IPS-NIHi7 (cell line): ENCODE data around the gene TYK2.
"Not testable (repeated sequence)": the region's sequence is repeated elsewhere in the genome, so short reads cannot be mapped to it uniquely, and the experiment has no call there.

ENCODE experiments used
- DNase-seq: peaks from one replicate; pipeline ENCODE4 v3.0.0; 2012; ENCODE audit warnings: mixed read lengths; ENCODE audit errors: extremely low spot score

The TYK2 gene

DNA sequence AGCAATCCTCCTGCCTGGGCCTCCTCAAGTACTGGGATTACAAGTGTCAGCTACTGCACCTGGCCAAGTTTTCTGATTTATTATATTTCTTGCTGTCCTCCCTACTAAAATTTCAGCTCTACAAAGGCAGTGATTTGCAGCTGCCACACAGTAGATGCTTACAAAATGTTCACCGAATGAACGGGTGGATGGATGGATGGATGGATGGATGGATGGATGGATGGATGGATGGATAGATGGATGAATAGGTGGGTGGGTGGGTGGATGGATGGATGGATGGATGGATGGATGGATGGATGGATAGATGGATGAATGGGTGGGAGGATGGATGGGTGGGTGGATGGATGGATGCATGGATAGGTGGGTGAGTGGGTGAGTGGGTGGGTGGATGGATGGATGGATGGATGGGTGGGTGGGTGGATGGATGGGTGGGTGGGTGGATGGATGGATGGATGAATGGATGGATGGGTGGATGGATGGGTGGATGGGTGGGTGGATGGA lies 3.2 kb downstream of the TYK2 start:
- DNase-seq = not testable (repeated sequence)

DNA sequence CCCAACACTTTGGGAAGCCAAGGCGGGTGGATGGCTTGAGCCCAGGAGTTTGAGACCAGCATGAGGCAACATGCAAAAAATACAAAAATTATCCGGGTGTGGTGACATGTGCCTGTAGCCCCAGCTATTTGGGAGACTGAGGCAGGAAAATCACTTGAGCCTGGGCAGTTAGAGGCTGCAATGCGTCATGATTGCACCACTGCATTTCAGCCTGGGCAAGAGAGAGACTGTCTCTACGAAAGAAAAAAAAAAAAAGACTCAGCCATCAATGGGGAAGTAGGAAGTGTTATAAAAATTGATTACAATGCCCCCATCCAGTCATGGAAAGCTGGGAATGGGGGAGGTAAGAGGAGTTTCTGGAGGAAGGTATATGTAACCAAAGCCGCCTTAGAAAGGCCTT lies 5.4 kb downstream of the TYK2 start:
- no peak for DNase-seq

DNA sequence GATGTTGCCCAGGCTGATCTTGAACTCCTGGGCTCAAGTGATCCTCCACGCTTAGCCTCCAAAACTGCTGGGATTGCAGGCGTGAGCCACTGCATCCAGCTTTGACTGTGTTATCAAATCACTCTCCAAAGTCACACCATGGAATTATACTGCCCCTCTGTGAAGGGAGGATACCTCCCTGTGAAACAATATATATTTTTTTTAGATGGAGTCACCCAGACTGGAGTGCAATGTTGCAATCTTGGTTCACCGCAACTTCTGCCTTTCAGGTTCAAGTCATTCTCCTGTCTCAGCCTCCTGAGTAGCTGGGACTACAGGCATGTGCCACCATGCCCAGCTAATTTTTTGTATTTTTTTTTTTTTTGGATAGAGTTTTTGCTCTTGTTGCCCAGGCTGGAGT lies 7.7 kb downstream of the TYK2 start:
- DNase-seq = no peak

DNA sequence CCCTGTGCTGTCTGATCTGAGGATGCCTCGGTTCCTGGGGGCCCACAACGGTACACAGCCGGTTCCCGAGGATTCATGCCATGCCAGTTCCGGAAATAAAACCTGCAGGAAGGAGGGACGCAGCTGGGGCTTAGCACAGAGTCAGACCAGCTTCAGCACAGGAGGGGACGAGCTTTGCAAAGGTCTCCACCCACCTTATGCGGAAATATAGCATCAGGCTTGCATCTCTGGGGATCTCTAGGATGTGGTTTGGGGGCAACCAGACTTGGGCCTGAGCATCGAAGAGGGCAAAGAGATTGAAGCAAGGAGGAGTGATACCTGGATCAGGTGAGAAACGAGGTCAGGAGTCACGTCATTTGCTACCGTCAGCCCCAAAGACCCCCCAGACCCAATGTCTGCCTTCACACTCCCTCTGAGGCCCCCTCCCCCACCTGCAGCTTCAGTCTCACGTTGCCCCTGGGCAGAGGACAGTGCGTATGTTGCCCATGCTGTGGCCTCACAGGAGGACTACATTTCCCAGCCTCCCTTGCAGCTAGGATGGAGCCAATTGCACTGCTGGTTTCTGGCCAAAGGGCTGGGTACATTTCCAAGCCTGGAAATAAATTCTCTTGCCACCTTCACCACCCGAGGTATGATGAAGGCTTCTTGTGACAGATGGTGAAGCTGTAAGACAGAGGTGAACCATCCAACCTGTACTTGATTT lies 12.1 kb downstream of the TYK2 start:
- DNase-seq = no peak

DNA sequence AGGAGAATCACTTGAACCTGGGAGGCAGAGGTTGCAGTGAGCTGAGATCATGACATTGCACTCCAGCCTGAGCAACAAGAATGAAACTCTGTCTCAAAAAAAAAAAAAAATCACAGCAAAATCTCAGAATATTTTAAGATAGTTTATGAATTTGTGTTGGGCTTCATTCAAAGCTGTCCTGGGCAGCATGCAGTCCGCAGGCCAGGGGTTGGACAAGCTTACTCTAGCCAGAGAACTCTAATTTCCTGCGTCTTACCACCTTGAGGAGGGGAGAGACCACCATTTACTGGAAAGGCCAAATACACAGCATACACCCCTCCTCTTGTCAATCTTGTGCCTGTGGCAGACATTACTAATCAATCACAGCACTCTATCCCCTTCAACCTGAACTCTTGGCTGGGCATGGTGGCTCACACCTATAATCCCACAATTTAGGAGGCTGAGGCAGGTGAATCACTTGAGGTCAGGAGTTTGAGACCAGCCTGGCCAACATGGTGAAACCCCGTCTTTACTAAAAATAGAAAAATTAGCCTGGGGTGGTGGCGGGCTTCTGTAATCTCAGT lies 13.3 kb downstream of the TYK2 start:
- DNase-seq = not testable (repeated sequence)

DNA sequence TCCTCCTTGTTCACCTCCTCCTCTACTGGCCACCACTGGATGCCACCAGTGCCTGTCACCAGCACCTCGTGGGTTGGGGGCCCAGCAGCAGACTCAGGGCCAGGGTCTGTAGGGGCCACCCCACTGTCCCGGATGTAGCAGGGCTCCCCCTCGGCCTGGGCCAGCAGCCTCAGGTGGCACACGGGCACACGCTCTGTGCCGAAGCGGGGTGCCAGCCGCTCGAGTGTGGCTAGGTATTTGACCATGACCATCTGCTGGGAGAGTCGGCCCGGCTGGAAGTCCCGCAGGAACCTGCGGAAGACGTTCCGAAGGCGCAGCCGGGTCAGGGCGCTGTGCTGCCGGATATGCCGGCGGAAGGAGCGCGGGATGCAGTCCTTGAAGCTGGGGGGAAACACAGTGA lies 14.9 kb downstream of the TYK2 start:
- no peak for DNase-seq

DNA sequence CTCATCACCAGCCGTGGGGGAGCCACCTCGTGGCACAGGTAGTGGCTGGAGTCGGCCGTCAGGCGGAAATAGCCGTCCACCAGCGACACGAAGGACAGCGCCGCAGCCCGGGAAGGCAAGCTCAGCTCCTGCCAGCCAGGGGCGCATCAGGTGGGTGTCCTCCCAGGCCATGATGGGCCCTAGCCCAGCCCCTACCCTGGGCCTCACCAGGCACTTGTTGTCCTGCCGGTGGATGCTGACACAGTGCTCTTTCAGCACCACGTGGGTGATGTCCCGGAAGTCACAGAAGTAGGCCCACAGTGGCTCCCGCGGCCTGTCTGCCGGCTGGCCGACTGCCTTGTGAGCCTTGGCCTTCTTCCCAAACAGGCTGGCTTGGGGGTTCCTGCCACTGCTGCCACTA lies 15.7 kb downstream of the TYK2 start:
- DNase-seq = no peak

DNA sequence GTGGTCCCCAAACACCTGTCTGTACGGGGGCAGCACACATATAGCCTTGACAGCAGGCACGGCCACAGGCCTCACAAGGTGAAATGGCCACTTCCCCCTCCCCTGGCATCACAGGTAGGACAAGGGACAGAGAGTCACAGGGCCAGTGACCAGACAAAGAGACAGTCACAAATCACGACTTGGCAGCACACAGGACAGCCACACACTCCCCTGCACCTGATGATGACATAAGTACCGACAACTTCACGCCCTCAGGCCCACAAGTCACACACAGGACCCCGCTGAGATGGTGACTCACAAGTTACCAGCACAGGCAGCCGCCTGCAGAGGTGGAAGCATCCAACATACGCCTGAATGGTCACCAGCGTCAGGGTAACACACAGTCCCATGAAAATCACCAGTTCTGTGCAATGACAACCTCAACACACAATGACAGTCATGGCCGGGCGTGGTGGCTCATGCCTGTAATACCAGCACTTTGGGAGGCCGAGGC lies 16.5 kb downstream of the TYK2 start:
- DNase-seq = no peak

DNA sequence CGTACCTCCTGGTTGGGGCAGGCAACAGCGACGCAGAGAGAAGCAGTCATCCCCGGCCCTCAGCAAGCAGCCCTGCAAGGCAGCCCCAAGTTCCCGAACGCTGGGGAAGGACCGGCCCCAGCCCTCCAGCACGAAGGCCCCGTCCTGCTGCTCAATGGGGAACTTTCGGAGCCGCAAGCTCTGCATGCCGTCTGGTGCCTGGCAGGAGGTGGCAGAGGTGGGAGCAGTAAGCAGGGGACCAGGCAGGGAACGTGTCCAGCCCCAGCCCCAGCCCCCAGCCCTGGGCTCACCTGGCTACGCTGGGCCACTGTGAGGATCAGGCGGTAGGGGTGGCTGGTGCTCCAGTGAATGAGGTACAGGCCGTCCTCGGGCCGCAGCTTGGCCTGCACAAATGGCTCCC lies 18.1 kb downstream of the TYK2 start:
- no peak for DNase-seq

DNA sequence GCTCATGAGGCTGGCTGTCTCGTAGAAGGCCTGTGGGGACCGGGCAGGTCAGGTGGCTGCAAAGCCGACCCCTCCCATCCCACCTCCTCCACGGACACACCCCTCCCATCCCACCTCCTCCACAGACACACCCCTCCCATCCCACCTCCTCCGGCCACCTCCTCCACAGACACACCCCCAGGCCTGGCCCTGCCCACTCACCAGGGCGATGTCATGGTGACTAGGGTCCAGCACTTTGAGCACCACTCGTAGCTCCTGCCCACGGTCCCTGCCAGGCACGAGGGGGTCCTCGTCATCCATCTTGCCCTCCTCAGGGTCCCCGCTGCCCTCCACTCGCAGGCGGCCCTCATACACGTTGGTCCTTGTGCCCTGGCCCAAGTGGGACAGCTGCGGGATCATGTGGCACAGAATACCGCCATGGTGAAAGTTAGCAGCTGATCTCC lies 18.8 kb downstream of the TYK2 start:
- no peak for DNase-seq

DNA sequence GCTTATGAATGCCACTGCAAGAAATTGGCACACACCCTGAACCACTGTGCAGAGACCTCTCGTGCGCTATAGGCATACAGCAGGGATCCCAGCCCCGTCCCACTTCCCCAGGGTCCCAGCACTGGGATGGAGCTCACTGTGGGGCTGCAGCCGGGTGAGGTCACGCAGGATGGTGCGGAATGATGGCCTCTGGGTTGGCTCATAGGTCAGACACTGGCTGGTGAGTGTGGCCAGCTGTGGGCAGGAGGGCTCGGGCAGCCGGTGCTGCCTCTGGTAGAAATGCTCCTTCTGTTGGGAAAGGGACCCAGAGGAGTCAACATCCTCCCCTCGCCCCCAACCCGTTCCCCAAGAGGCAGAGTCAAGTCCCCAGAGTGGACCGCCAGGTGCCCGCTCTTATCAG lies 23.9 kb downstream of the TYK2 start:
- no peak for DNase-seq

DNA sequence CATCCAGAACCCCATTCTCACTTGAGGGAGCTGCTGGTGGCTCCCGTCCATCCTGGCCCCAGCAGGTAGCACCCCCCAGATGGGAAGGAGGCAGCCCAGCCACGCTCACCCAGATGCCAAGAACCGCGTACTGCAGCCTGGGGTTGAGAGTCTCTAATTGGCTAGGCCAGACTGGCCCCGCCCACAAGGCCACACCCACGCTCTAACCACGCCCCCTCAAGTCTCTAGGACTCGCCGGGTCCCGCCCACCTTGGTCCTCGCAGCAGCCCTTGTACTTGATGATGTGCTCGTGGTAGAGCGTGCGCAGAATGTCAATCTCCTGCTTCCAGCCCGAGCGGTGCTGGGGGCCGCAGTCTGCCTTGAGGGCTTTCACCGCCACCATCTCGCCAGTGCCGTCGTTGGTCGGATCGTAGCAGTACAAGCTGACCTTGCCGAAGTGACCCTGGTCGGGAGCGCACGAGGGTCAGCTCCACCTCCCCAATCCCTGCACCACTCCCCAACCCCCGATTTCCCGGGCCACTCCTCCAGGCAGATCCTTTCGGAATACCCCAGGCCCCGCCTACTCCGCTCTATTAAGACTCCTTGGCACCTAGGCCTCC lies 26.5 kb downstream of the TYK2 start:
- peak; percentile 95 for DNase-seq

DNA sequence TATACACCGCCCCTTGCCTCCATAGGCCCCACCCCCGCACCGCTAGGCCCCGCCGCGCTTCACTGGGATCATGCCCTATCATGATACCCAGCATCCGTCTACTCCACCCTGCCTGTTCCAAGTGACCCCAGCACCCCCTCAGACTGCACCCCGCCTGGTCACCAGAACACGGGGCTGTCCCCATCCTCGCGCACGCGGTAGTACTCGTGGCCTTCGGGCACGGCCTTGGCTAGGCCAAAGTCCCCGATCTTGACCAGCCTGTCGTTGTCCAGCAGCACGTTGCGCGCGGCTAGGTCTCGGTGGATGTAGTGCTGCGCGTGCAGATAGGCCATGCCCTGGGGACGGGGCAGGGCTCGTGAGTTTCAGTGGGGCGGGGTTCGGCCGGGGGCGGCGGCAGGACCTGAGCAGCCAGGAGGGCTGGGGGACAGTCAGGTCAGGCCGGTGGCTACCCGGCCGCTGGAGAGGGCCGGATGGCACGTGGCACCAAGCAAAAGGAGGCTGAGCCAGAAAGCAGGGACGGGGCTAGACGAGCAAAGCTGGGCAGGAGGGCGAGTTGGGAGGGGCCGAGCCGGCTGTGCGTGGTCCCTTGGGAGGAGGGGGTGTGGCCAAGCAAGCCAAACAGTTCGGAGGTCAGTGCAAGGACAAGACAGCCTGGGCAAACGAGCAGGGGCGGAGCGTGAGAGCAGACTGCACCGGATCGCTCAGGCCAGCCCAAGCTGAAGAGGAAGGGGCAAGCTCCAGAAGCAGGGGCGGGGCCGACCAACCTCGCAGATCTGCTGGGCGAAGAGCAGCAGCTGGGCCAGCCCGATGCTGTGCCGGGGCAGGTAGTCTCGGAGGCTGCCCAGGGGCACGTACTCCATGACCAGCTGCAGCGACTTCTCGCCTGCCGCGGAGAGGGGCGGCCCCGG lies 27.4 kb downstream of the TYK2 start:
- peak; percentile 80 for DNase-seq

DNA sequence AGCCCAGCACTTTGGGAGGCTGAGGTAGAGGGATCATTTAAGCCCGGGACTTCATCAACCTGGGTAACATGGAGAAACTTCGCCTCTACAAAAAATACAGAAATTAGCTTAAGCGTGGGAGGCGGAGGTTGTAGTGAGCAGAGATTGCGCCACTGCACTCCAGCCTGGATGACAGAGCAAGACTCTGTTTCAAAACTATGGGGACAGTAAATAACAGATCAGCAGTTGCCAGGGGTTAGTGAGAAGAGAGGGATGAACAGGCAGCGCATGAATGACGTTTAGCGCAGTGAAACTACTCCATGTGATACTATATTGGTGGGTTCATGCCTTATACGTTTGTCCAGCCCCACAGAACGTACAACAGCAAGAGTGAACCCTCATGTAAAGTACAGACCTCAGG lies 33.9 kb downstream of the TYK2 start:
- DNase-seq = no peak

DNA sequence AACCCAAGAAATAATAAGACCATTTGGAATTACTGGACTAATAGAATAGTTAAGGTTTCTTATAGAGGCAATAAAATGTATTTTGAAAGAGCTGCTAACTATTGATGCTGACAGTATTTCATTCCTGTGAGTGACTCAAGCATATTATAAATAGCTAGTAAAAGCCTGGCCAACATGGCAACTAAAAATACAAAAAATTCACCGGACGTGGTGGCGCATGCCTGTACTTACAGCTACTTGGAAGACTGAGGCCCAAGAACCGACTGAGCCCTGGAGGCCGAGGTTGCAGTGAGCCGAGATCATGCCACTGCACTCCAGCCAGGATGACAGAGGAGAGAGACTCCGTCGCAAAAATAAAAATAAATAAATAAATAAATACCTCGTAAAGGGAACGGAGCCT lies 35.6 kb downstream of the TYK2 start:
- no peak for DNase-seq

DNA sequence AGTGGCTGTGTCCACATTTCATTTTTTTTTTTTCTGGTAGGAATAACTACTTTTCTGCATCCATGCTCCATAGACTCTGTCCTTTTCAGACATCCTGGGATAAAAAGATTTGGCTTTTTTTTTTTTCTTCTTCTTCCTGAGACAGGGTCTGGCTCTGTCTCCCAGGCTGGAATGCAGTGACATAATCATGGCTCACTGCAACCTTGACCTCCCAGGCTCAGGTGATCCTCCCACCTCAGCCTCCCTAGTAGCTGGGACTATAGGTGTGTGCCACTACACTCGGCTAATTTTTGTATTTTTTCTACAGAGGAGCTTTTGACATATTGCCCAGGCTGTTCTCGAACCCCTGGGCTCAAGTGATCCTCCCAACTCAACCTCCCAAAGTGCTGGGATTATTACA lies 36.9 kb downstream of the TYK2 start:
- DNase-seq = no peak

DNA sequence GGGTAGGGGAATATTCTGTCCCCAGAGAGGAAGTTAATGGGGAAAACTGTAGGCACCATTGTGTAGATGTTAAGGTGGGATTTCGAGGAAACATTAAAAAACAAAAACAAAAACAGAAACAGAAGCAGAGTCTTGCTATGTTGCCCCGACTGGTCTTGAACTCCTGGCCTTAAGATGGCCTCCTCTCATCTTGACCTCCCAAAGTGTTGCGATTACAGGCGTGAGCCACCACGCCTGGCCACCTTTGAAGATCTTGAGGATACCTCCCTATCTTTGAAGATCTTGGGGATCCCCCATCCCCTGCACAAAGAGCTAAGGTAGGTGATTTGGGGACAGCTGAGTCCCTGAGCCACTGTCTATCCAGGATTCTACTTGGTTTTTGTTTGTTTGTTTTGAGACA lies 40.4 kb downstream of the TYK2 start:
- DNase-seq = no peak

DNA sequence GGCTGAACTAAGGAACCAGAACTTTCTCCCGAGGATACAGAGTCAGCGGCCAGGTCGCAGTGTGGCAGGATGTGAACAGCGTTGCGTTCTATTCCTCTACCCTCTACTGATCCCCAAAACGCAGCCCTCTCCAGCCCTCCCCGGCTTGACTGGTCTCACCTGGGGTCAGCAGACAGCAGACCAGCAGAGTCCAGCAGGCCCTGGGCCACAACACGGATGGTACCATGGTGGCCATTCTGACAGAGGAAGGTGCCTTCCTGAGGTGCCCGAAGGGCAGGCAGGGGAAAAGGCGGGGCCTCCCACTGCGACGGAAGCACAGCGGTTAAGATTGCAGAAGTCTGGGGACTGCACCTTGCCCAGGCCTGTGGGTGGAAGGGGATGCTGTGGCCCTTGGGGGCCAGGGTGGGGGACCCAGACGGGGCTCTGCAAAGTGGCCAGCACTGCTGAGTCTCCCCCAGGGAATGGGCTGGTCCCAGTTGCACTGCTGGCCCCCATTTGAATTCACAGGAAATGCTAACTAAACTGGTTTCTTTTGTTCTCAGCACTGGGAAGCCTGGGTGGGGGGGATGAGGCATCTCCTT lies 40.9 kb downstream of the TYK2 start, which contains the start of gene ICAM3:
Gene ICAM3 (minus strand): TSS at position 245 of the 581 bp plus-strand sequence. CDS start 10 bp downstream, at position 235.
- no peak for DNase-seq

DNA sequence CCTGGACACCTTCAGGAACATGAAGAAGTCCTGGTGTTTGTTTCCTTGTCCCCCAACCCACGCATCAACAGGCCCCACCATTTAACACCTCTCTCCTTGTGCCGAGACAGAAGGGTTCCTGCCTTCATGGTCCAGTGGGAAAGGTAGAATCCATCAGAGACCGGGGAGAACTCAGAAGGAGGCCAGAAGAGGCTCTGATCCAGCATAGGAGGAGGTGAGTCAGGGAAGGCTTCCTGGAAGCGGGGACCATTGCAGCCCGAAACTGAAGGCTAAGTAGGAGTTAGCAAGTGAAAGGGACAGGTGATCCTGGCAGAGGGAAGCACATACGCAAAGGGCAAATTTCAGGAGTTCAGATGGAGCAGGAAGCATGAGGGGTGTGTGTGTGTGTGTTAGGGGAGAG lies 41.4 kb downstream of the TYK2 start:
- no peak for DNase-seq

DNA sequence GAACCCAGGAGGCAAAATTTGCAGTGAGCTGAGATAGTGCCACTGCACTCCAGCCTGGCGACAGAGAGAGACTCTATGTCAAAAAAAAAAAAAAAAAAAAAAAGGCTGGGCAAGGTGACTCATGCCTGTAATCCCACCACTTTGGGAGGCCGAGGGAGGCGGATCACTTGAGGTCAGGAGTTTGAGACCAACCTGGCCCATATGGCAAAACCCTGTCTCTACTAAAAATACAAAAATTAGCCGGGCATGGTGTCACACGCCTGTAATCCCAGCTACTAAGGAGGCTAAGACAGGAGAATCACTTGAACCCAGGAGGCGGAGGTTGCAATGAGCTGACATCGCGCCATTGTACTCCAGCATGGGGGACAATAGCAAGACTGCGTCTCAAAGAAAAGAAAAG lies 43.6 kb downstream of the TYK2 start:
- not testable (repeated sequence) for DNase-seq

DNA sequence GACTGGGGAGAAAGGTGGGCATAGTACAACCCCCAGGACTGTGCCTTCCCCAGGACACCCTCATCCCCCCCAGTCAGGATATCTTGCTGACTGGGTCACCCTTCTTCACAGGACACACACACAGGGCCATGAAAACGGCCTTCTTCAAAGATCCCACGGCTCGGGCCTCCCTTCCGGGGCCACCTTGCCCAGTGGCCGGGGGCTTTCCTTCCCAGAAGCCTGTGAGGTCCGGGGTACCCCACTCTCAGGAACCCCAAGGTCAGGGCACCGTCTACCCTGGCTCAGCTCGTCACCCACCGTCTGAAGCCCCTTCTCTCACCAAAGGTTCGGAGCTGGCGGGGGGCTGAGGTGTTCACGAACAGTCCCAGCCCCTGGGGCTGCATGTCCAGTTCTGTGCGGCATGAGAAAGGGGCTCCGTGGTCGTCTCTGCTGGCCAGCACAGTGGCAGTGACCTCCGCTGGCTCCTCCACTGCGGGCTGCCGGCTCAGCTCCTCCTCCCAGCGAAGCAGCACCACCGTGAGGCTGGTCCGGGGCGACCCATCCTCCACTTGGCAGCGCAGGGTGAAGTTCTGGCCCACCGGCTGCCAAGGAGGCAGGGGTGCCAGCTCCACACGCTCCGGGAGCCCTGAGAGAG lies 44.9 kb downstream of the TYK2 start:
- no peak for DNase-seq
